SK-N-SH (cell line): ENCODE data around the gene EVPL.

Experiments used
- EP300 ChIP-seq, 2 experiments: IDR thresholded peaks; 2 replicates each; pipeline versions ENCODE4 v1.4.0 to v1.6.1; 2012; ENCODE audit warnings: borderline replicate concordance in 1 of 2, low read depth in 1 of 2, low read length in 1 of 2
- POLR2AphosphoS5 ChIP-seq: IDR thresholded peaks from 2 replicates; pipeline ENCODE4 v1.6.1; 2012; ENCODE audit warnings: low read depth, low read length
- TAF1 ChIP-seq: IDR thresholded peaks from 2 replicates; pipeline ENCODE4 v1.6.1; 2012; ENCODE audit warnings: low read depth, mild to moderate bottlenecking, low read length, moderate library complexity, borderline replicate concordance
- YY1 ChIP-seq: IDR thresholded peaks from 2 replicates; pipeline ENCODE4 v1.4.0; 2012; ENCODE audit warnings: low read depth, mild to moderate bottlenecking
- TF ChIP-seq, protein P1 (sequence below): fragments of 200-600 bp; sonication (generic); IDR thresholded peaks from 2 replicates; pipeline ENCODE4 v1.6.1; 2017; ENCODE audit warnings: antibody characterized with exemption, mild to moderate bottlenecking, moderate library complexity
- TF ChIP-seq, protein P2 (sequence below): IDR thresholded peaks from 2 replicates; pipeline ENCODE4 v1.6.1; 2012; ENCODE audit warnings: mild to moderate bottlenecking, low read depth, low read length, moderate library complexity
- TF ChIP-seq, protein P3 (sequence below): fragments of 150-350 bp; IDR thresholded peaks from 2 replicates; pipeline ENCODE4 v1.6.1; 2017; ENCODE audit warnings: antibody characterized with exemption, low read length, low read depth, borderline replicate concordance

DNA sequence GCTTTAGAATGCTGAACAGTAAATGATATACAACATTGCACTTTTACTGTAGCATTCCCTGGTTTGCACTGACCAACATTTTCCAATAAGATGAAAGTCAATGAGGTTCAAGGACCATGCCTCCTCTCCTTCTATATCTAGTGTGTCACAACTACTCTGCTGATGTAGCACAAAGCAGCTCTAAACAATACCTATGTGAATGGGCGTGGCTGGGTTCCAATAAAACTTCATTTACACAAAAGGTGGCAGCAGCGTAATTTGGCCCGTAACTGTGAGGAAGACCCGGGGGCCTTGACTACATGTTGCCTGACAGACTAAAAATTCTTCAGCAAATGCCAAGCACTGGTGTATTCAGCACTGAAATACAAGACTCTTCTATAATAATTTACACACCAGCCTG is 38.7 kb upstream of the EVPL start:
- TF ChIP-seq POLR2AphosphoS5 = no peak
- TF ChIP-seq, protein P1, sequence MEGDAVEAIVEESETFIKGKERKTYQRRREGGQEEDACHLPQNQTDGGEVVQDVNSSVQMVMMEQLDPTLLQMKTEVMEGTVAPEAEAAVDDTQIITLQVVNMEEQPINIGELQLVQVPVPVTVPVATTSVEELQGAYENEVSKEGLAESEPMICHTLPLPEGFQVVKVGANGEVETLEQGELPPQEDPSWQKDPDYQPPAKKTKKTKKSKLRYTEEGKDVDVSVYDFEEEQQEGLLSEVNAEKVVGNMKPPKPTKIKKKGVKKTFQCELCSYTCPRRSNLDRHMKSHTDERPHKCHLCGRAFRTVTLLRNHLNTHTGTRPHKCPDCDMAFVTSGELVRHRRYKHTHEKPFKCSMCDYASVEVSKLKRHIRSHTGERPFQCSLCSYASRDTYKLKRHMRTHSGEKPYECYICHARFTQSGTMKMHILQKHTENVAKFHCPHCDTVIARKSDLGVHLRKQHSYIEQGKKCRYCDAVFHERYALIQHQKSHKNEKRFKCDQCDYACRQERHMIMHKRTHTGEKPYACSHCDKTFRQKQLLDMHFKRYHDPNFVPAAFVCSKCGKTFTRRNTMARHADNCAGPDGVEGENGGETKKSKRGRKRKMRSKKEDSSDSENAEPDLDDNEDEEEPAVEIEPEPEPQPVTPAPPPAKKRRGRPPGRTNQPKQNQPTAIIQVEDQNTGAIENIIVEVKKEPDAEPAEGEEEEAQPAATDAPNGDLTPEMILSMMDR = no peak
- TF ChIP-seq YY1 = no peak
- no peak for TF ChIP-seq EP300 (IDR thresholded peaks at IDR 0.05; ENCODE audit: borderline replicate concordance in 1 of 2, low read depth in 1 of 2, low read length in 1 of 2)
- TF ChIP-seq, protein P2, sequence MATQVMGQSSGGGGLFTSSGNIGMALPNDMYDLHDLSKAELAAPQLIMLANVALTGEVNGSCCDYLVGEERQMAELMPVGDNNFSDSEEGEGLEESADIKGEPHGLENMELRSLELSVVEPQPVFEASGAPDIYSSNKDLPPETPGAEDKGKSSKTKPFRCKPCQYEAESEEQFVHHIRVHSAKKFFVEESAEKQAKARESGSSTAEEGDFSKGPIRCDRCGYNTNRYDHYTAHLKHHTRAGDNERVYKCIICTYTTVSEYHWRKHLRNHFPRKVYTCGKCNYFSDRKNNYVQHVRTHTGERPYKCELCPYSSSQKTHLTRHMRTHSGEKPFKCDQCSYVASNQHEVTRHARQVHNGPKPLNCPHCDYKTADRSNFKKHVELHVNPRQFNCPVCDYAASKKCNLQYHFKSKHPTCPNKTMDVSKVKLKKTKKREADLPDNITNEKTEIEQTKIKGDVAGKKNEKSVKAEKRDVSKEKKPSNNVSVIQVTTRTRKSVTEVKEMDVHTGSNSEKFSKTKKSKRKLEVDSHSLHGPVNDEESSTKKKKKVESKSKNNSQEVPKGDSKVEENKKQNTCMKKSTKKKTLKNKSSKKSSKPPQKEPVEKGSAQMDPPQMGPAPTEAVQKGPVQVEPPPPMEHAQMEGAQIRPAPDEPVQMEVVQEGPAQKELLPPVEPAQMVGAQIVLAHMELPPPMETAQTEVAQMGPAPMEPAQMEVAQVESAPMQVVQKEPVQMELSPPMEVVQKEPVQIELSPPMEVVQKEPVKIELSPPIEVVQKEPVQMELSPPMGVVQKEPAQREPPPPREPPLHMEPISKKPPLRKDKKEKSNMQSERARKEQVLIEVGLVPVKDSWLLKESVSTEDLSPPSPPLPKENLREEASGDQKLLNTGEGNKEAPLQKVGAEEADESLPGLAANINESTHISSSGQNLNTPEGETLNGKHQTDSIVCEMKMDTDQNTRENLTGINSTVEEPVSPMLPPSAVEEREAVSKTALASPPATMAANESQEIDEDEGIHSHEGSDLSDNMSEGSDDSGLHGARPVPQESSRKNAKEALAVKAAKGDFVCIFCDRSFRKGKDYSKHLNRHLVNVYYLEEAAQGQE = no peak
- TF ChIP-seq TAF1 = no peak
- TF ChIP-seq, protein P3, sequence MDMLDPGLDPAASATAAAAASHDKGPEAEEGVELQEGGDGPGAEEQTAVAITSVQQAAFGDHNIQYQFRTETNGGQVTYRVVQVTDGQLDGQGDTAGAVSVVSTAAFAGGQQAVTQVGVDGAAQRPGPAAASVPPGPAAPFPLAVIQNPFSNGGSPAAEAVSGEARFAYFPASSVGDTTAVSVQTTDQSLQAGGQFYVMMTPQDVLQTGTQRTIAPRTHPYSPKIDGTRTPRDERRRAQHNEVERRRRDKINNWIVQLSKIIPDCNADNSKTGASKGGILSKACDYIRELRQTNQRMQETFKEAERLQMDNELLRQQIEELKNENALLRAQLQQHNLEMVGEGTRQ = no peak
